DOHH2 (cell line): ENCODE results near the gene UBASH3B.

ENCODE experiments used
- H3F3A ChIP-seq: fragments of 200-600 bp; sonication (generic), shearing (Covaris generic); 2 replicates; pipeline ENCODE4 v1.6.0; 2016; ENCODE audit warnings: antibody characterized with exemption, mild to moderate bottlenecking; ENCODE audit not compliant: control insufficient read depth, insufficient read depth
- H3K27ac ChIP-seq: fragments of 200-600 bp; sonication (generic); 2 replicates; pipeline ENCODE4 v1.5.1; 2014; ENCODE audit warnings: low read depth, mild to moderate bottlenecking, low read length, moderate library complexity
- H3K27me3 ChIP-seq: fragments of 200-600 bp; sonication (generic); 2 replicates; pipeline ENCODE4 v1.6.1; 2014; ENCODE audit warnings: mild to moderate bottlenecking, low read length, mixed read lengths; ENCODE audit not compliant: control insufficient read depth
- H3K36me3 ChIP-seq: fragments of 200-600 bp; sonication (generic); 2 replicates; pipeline ENCODE4 v1.6.1; 2014; ENCODE audit warnings: mild to moderate bottlenecking, low read length, moderate library complexity, mixed read lengths; ENCODE audit not compliant: control insufficient read depth
- H3K4me1 ChIP-seq: fragments of 200-600 bp; sonication (generic); 2 replicates; pipeline ENCODE4 v1.6.1; 2014; ENCODE audit warnings: mild to moderate bottlenecking, low read length, mixed read lengths; ENCODE audit not compliant: control insufficient read depth
- H3K4me2 ChIP-seq: fragments of 200-600 bp; sonication (generic); 2 replicates; pipeline ENCODE4 v1.6.0; 2014; ENCODE audit warnings: mild to moderate bottlenecking, low read length, moderate library complexity
- H3K4me3 ChIP-seq: fragments of 200-600 bp; sonication (generic); 2 replicates; pipeline ENCODE4 v1.5.1; 2014; ENCODE audit warnings: mild to moderate bottlenecking, low read length, mixed read lengths
- H3K79me2 ChIP-seq: fragments of 200-600 bp; sonication (generic); 2 replicates; pipeline ENCODE4 v1.6.1; 2014; ENCODE audit warnings: mild to moderate bottlenecking, low read length, mixed read lengths; ENCODE audit not compliant: control insufficient read depth
- H3K9me2 ChIP-seq: fragments of 200-600 bp; sonication (generic); replicated peaks from 2 replicates; pipeline ENCODE4 v1.6.1; 2014; ENCODE audit warnings: mild to moderate bottlenecking, low read length, mixed read lengths; ENCODE audit not compliant: control insufficient read depth
- H3K9me3 ChIP-seq: fragments of 200-600 bp; sonication (generic); 2 replicates; pipeline ENCODE4 v1.6.1; 2014; ENCODE audit warnings: antibody characterized with exemption, low read length, mixed read lengths; ENCODE audit not compliant: control insufficient read depth, insufficient read depth
- H4K20me1 ChIP-seq: fragments of 200-600 bp; sonication (generic); 2 replicates; pipeline ENCODE4 v1.6.0; 2014; ENCODE audit warnings: low read depth, mild to moderate bottlenecking, antibody characterized with exemption, low read length, moderate library complexity; ENCODE audit not compliant: control insufficient read depth, insufficient read depth
- CTCF ChIP-seq: fragments of 200-600 bp; sonication (generic); IDR thresholded peaks from one replicate; pipeline ENCODE4 v1.5.1; 2014; ENCODE audit warnings: antibody characterized with exemption, mild to moderate bottlenecking, low read depth, low read length; ENCODE audit not compliant: poor library complexity, severe bottlenecking
- EZH2phosphoT487 ChIP-seq: fragments of 200-600 bp; sonication (generic); IDR thresholded peaks from 2 replicates; pipeline ENCODE4 v1.6.1; 2017; ENCODE audit warnings: borderline replicate concordance, mild to moderate bottlenecking, antibody characterized with exemption, low read length, moderate library complexity, mixed read lengths

UBASH3B gene

GRCh38 chr11:122775675-122776271, 120.3 kb downstream of the UBASH3B start:
- H3F3A ChIP-seq = no peaks in the 10 kb centered on the region
- H3K79me2 ChIP-seq = no peaks in the 10 kb centered on the region
- no peaks in the 10 kb centered on the region for H3K27me3 ChIP-seq
- peaks cover 18% of the 10 kb centered on the region for H3K4me1 ChIP-seq
- peaks cover 6% of the 10 kb centered on the region for H3K36me3 ChIP-seq
- no peaks in the 10 kb centered on the region for H4K20me1 ChIP-seq
- no peaks in the 10 kb centered on the region for H3K9me2 ChIP-seq
- TF ChIP-seq CTCF = no peak
- TF ChIP-seq EZH2phosphoT487 = no peak
- H3K27ac ChIP-seq = no peak overlapping the region
- no peaks in the 10 kb centered on the region for H3K9me3 ChIP-seq
- H3K4me3 ChIP-seq = no peak overlapping the region
- no peak overlapping the region for H3K4me2 ChIP-seq

GRCh38 chr11:122776546-122776945, 121.0 kb downstream of the UBASH3B start:
- no peak overlapping the region for H3K27ac ChIP-seq
- no peaks in the 10 kb centered on the region for H3K27me3 ChIP-seq
- H3K4me2 ChIP-seq = no peak overlapping the region
- no peaks in the 10 kb centered on the region for H3K9me3 ChIP-seq
- H3K4me1 ChIP-seq = peaks cover 18% of the 10 kb centered on the region
- H3F3A ChIP-seq = no peaks in the 10 kb centered on the region
- no peaks in the 10 kb centered on the region for H3K9me2 ChIP-seq
- peaks cover 10% of the 10 kb centered on the region for H3K36me3 ChIP-seq
- H4K20me1 ChIP-seq = no peaks in the 10 kb centered on the region
- H3K4me3 ChIP-seq = no peak overlapping the region
- no peak for TF ChIP-seq CTCF
- no peak for TF ChIP-seq EZH2phosphoT487
- H3K79me2 ChIP-seq = no peaks in the 10 kb centered on the region

GRCh38 chr11:122777343-122777742, 121.8 kb downstream of the UBASH3B start:
- no peak overlapping the region for H3K4me2 ChIP-seq
- no peaks in the 10 kb centered on the region for H3F3A ChIP-seq
- no peak for TF ChIP-seq EZH2phosphoT487
- TF ChIP-seq CTCF = no peak
- no peaks in the 10 kb centered on the region for H4K20me1 ChIP-seq
- H3K27ac ChIP-seq = no peak overlapping the region
- no peak overlapping the region for H3K4me3 ChIP-seq
- H3K79me2 ChIP-seq = no peaks in the 10 kb centered on the region
- no peaks in the 10 kb centered on the region for H3K9me3 ChIP-seq
- H3K27me3 ChIP-seq = no peaks in the 10 kb centered on the region
- H3K9me2 ChIP-seq = no peaks in the 10 kb centered on the region
- H3K4me1 ChIP-seq = peaks cover 18% of the 10 kb centered on the region
- H3K36me3 ChIP-seq = peaks cover 13% of the 10 kb centered on the region
